SK-N-MC (cell line): ENCODE measurements around the gene NSUN2.
A peak's percentile ranks its signal among the peaks of the same experiment; 100 is the strongest.

Experiments
- DNase-seq: peaks from one replicate; pipeline ENCODE4 v3.0.0-alpha.2; 2011; ENCODE audit warnings: low read depth, low spot score
- H3K27ac ChIP-seq: fragments of 200-600 bp; sonication (generic); 2 replicates; pipeline ENCODE4 v1.5.1; 2016; ENCODE audit warnings: mixed run types
- H3K36me3 ChIP-seq: fragments of 200-600 bp; sonication (generic); 2 replicates; pipeline ENCODE4 v1.6.1; 2017; ENCODE audit warnings: antibody characterized with exemption, low read length, mixed read lengths; ENCODE audit not compliant: insufficient read depth
- H3K4me3 ChIP-seq: fragments of 200-600 bp; sonication (generic); 2 replicates; pipeline ENCODE4 v1.5.1; 2016
- H3K9ac ChIP-seq: fragments of 200-600 bp; sonication (generic); 2 replicates; pipeline ENCODE4 v1.8.0; 2017; ENCODE audit warnings: mixed run types, mixed read lengths; ENCODE audit not compliant: insufficient read length
- H3K9me3 ChIP-seq: fragments of 200-600 bp; sonication (generic); 2 replicates; pipeline ENCODE4 v1.6.1; 2017; ENCODE audit warnings: low read depth, mild to moderate bottlenecking, antibody characterized with exemption, low read length, moderate library complexity, mixed read lengths
- EZH2 ChIP-seq: fragments of 200-600 bp; sonication (generic); IDR thresholded peaks from one replicate; pipeline ENCODE4 v1.6.1; 2017; ENCODE audit warnings: antibody characterized with exemption
- FOXP2 ChIP-seq: optimal IDR thresholded peaks from 2 replicates; pipeline ENCODE3; 2011; ENCODE audit warnings: mild to moderate bottlenecking, moderate library complexity; ENCODE audit not compliant: insufficient read depth; ENCODE audit errors: extremely low read length, control extremely low read depth
- POLR2AphosphoS5 ChIP-seq: IDR thresholded peaks from 2 replicates; pipeline ENCODE4 v1.6.1; 2012; ENCODE audit warnings: mild to moderate bottlenecking, low read depth, low read length, borderline replicate concordance

The NSUN2 gene

DNA sequence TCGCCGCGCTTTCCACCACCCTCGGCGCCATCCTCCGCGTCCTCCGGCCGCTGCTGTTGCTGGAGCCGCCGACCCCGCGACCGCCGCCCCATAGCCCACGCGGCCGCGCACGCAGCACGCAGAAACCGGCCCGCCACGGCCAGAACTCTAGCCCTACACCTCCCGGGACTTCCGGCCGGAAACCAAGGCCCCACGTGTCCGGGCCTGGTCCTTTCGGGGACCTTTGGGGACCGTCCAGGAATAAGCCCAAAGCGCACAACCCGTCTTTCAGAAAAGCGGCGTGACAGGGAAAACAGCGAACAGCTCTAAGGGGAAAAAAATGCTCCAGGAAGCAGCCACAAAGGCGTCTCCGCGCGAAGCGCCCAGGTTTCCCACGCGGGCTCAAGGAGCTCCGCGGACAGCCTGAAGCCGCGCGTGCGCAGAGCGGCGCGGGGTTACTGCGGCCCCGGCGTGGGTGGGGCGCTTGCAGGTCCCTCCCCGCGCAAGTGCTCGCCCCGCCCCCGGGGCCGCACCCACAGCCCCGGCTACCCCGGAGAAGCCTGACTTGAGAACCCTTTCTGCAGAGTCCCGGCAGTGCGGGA, at the start of gene NSUN2, which contains the start of gene SRD5A1:
Gene NSUN2 (minus strand): TSS at position 157 of the 581 bp plus-strand sequence. CDS start 65 bp downstream, at position 92.
Gene SRD5A1 (plus strand): TSS at position 553 of the 581 bp plus-strand sequence. CDS start 137 bp downstream, outside the sequence.
- peak within 1 kb of the TSS; percentile 95 for H3K27ac ChIP-seq
- peak within 1 kb of the TSS; percentile 94 for H3K4me3 ChIP-seq
- H3K36me3 ChIP-seq, result peaks cover 38% of the 10 kb centered on the region
- TF ChIP-seq EZH2 (no peak), POLR2AphosphoS5 (peak; percentile 78)
- H3K9ac ChIP-seq, result peak within 1 kb of the TSS; percentile 91
- peak; percentile 57 for DNase-seq
- H3K9me3 ChIP-seq, result no peaks in the 10 kb centered on the region

DNA sequence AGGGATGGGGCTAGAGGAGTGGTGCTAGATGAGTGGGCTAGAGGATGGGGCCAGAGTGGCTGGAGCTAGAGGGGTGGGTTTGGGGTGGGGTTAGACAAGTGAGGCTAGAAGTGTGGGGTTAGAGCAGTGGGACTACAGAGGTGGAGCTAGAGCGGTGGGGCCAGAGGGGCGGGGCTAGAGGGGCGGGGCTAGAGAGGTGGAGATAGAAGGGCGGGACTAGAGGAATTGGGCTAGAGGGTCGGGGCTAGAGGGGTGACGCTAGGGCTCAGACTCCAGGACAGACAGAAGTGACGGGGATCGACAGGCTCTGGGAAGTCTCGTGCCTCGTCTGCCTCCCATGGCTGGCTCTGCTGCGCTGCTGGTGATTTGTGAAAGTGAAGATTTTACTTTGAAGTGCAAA, 49.4 kb upstream of the NSUN2 start:
- H3K36me3 ChIP-seq, result no peaks in the 10 kb centered on the region
- TF ChIP-seq EZH2 (no peak), POLR2AphosphoS5 (no peak), FOXP2 (no peak)
- no peaks in the 10 kb centered on the region for H3K9me3 ChIP-seq
- H3K27ac ChIP-seq, result no peak overlapping the region
- H3K9ac ChIP-seq, result no peak overlapping the region
- DNase-seq, result no peak
- no peak overlapping the region for H3K4me3 ChIP-seq

DNA sequence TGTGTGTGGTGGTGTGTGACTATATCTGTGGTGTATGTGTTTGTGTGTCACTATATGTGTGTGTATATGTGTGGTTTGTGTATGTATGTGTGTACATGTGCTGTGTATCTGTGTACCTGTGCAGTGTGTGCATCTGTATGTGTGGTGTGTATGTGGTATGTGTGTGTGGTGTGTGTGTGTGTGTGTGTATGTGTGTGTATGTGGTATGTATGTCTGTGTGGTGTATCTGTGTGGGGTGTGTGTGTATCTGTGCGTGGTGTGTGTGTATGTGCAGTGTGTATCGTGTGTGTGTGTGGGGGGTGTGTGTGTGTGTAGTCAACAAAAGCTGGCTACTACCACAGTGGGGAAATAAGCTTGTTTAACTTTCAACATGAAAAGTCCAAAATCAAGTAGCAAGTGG, 48.8 kb upstream of the NSUN2 start:
- TF ChIP-seq FOXP2 (no peak), POLR2AphosphoS5 (no peak), EZH2 (no peak)
- Histone ChIP-seq H3K9me3 (no peaks in the 10 kb centered on the region), H3K9ac (no peak overlapping the region), H3K27ac (no peak overlapping the region), H3K4me3 (no peak overlapping the region), H3K36me3 (no peaks in the 10 kb centered on the region)
- DNase-seq, result no peak

DNA sequence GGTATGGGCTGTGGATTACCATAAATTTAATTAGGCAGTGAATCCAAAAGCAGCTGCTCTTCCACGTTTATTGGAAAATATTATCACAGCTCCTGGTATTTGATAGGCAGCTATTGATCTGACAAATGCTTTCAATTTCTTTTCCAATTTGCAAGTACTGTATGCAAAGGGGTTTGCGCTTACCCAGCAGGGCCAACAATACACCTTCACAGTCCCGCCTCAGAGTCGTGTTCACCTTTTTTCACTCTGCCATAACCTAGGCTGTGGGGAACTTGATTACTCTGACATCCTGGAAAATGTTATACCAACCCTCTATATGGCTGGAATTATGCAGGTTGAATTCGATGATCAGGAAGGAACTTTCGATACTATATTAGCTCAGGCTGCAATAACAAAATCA, 48.1 kb upstream of the NSUN2 start:
- H3K27ac ChIP-seq, result no peak overlapping the region
- TF ChIP-seq FOXP2, result no peak
- no peak for TF ChIP-seq EZH2
- TF ChIP-seq POLR2AphosphoS5, result no peak

DNA sequence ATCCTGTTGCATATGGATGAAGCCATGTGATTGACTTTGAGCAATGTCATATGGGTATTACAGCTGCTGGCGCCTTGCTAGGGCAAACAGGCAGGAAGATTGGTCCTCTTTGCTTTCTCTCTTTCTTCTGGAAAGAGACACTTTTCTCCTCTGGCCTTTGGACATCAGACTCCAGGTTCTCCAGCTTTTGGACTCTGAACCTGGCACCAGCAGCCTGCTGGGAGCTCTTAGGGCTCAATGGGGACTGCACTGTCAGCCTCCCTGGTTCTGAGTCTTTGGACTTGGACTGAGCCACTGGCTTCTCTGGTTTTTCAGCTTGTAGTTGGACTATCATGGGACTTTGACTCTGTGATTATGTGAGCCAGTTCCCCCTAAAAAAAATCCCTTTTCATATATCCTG, 45.5 kb upstream of the NSUN2 start:
- no peak overlapping the region for H3K27ac ChIP-seq
- H3K4me3 ChIP-seq, result no peak overlapping the region
- no peaks in the 10 kb centered on the region for H3K9me3 ChIP-seq
- no peak for DNase-seq
- H3K36me3 ChIP-seq, result no peaks in the 10 kb centered on the region
- no peak overlapping the region for H3K9ac ChIP-seq
- TF ChIP-seq FOXP2 (no peak), EZH2 (no peak), POLR2AphosphoS5 (no peak)

More for the DNA sequence above, 48.1 kb upstream of the NSUN2 start:
- no peak for DNase-seq
- no peaks in the 10 kb centered on the region for H3K9me3 ChIP-seq
- no peak overlapping the region for H3K9ac ChIP-seq
- no peaks in the 10 kb centered on the region for H3K36me3 ChIP-seq
- H3K4me3 ChIP-seq, result no peak overlapping the region

DNA sequence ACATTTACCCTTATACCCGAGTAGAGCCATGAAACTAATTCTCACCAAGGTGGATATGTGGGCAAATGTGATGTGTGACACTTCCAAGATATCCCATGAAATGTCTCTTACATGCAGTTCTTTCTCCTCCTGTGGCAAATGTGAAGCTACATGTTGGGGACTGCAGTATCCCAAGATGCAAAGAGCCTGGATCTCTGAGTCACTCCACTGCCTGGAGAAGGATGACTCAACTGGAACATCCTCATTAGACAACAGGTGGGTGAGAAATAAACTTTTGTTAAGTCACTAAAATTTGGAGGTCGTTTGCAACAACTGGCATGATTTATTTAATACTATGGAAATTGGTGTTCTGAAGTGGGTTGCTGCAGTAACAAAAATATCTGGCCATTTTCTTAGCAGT, 43.9 kb upstream of the NSUN2 start:
- Histone ChIP-seq H3K4me3 (no peak overlapping the region), H3K36me3 (no peaks in the 10 kb centered on the region), H3K9me3 (no peaks in the 10 kb centered on the region), H3K9ac (no peak overlapping the region), H3K27ac (no peak overlapping the region)
- DNase-seq, result no peak
- no peak for TF ChIP-seq POLR2AphosphoS5
- no peak for TF ChIP-seq FOXP2
- TF ChIP-seq EZH2, result no peak

DNA sequence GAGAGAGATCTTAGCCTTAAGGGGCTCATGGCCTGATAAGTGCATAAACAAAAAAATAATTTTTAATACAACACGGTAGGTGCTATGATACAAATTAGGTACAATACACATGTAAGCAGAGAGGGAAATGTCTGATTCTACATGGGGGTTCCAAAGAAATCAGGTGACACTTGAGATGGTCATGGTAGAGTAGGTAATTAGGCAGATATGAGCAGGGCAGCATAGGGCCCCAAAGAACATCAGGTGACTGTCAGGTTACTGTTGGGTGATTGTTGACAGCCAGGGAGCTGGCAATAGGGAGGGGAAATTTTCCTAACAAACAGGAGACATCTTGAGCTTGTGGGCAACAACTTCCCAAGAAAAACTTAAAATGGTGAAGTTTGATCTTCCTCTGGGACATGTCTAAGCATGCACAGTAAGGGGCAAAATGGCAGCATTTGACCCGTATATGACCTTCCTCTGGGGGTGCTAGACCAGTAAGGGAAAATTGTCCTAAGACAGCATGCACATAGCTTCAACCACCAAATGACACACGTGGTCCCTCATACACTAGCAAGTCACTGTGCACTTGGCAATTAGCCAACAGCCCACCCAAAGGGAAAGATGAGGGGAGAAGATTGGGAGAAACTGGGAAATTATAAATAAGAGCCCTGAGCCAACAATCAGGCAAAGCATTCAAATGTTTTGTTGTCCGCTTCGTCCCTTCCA, 43.1 kb upstream of the NSUN2 start:
- Histone ChIP-seq H3K9ac (no peak overlapping the region), H3K27ac (no peak overlapping the region), H3K36me3 (no peaks in the 10 kb centered on the region), H3K9me3 (no peaks in the 10 kb centered on the region), H3K4me3 (no peak overlapping the region)
- TF ChIP-seq EZH2 (no peak), POLR2AphosphoS5 (no peak), FOXP2 (no peak)
- DNase-seq, result no peak

DNA sequence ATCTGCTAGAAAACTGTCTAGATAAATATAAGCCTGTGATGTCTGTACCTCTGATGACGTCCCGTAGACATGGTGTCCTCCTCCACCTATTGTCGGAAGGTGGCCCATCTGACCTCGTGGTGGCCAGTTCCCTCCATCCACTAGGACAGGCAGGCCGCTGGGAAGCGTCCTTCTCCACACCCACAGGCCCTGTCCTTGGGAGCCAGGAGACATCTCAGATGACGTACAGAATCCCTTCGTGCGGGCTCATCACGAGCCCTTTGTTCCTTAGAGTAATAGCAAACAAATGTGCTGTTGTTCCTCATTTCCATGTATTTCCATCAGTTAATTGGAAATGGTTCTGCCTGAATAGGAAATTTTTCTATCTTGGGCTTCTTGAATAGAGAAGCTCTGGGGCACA, 42.0 kb upstream of the NSUN2 start:
- TF ChIP-seq FOXP2 (no peak), POLR2AphosphoS5 (no peak), EZH2 (no peak)
- H3K9me3 ChIP-seq, result no peaks in the 10 kb centered on the region
- no peak overlapping the region for H3K4me3 ChIP-seq
- no peaks in the 10 kb centered on the region for H3K36me3 ChIP-seq
- no peak overlapping the region for H3K27ac ChIP-seq
- no peak for DNase-seq
- H3K9ac ChIP-seq, result no peak overlapping the region
